ENCODE data around the gene IMMP2L. TPM values are rescaled to one million over a fixed set of nuclear protein-coding genes. Genes with fewer than 3 reads are reported as not detected.

Gene IMMP2L
- total RNA-seq, 1 donor from 2014 or later = 31.9 TPM

DNA sequence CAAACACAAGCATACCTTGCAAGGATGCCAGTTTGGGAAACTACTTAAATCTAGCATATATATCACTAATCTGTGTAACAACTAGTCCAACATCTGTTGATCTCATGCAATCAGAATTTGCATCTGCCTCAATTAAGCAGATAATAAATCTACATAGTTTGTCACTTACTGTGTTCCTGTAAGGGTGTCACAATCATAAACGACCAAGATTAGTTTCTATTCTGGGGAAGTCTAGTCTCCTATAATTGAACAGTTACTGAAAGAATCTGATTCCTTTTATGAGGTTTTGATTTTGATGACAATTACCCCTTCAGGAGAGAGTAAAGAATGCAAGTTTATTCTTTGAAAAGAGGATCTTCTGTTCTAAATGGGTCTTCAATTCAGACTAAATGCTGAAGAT is 556.8 kb downstream of the IMMP2L start:
- H3K9me3 Mint-ChIP-seq = no peaks in the 10 kb centered on the region
- H3K27me3 Mint-ChIP-seq = no peaks in the 10 kb centered on the region
- ChIA-PET POLR2A (no interaction called here), CTCF (no interaction called here)
- no peak for TF ChIP-seq CTCF (IDR thresholded peaks at IDR 0.05)
- no peak for DNase-seq
- H3K4me3 Mint-ChIP-seq = no peak overlapping the region
- H3K36me3 Mint-ChIP-seq (ENCODE audit: low read depth) = no peaks in the 10 kb centered on the region
- no peak for ATAC-seq (ENCODE audit: low read depth)
- intact Hi-C loops (cut with micrococcal nuclease) = no loop called here
- no peak overlapping the region for H3K27ac Mint-ChIP-seq
- no peaks in the 10 kb centered on the region for H3K4me1 Mint-ChIP-seq

- ChIA-PET CTCF (no interaction called here), POLR2A (no interaction called here)
- H3K9me3 Mint-ChIP-seq = no peaks in the 10 kb centered on the region
- no peak overlapping the region for H3K4me3 Mint-ChIP-seq
- DNase-seq (no peak), ATAC-seq (ENCODE audit: low read depth) (no peak)
- H3K4me1 Mint-ChIP-seq = no peaks in the 10 kb centered on the region
- no peak for TF ChIP-seq CTCF (IDR thresholded peaks at IDR 0.05)
- intact Hi-C loops (cut with micrococcal nuclease) = no loop called here
- no peaks in the 10 kb centered on the region for H3K27me3 Mint-ChIP-seq
- H3K36me3 Mint-ChIP-seq (ENCODE audit: low read depth) = no peaks in the 10 kb centered on the region
- H3K27ac Mint-ChIP-seq = no peak overlapping the region
Observed at GRCh38 chr7:111004310-111004901, 557.9 kb downstream of the IMMP2L start.

- intact Hi-C loops (cut with micrococcal nuclease) = no loop called here
- no peak for DNase-seq
- CTCF ChIA-PET = no interaction called here
- Mint-ChIP-seq H3K4me1 (no peaks in the 10 kb centered on the region), H3K27me3 (no peaks in the 10 kb centered on the region), H3K4me3 (no peak overlapping the region), H3K27ac (no peak overlapping the region), H3K36me3 (ENCODE audit: low read depth) (no peaks in the 10 kb centered on the region), H3K9me3 (no peaks in the 10 kb centered on the region)
- TF ChIP-seq CTCF (IDR thresholded peaks at IDR 0.05) = no peak
- ATAC-seq (ENCODE audit: low read depth) = no peak
- POLR2A ChIA-PET = no interaction called here
Observed at GRCh38 chr7:111003883-111004282, 558.4 kb downstream of the IMMP2L start.

DNA sequence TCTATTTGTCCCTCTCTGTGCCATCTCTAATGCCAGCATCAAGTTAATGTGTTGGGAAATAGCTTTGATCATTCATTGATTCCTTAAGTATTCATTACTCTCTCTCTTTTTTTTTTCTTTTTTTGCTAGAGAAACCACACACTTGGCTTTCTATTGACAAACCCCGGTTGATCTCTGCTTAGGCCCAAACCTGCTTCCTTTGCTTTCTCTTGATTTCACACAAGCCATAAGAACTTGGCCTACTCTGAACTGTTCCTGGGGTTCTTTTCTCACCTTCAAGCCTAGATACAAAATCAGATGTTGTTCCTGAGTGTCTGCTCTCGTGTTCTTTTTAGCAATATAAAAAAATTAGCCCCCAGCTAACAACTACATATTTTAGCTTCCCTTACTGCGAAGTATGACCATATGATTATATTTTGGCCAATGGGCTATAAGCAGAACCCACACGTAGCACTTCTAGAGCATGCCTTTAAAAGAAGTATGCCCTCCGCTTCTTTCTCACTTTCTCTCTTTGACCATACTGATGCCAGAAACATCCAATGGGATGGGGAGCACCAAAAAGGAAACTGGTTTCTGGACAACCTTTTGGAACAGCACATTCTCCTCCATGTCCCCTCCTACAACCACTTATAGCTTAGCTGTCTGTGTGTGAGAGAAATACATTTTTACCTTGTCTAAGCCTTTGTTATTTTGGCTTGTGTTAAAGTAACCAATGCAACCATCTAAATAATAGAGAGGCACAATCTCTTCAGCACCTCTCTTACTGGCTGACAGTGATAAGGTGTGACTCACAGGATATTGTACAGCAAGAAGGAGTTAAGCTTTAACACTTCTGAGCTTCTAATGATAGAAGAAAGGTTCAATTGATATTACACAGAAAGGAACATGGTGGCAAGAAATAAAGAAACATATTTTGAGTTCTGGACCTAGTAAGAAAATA is 568.0 kb downstream of the IMMP2L start:
- CTCF ChIA-PET = no interaction called here
- intact Hi-C loops (cut with micrococcal nuclease) = no loop called here
- ATAC-seq (ENCODE audit: low read depth) (no peak), DNase-seq (no peak)
- Mint-ChIP-seq H3K4me1 (no peaks in the 10 kb centered on the region), H3K9me3 (no peaks in the 10 kb centered on the region), H3K27me3 (no peaks in the 10 kb centered on the region), H3K4me3 (no peak overlapping the region), H3K36me3 (ENCODE audit: low read depth) (no peaks in the 10 kb centered on the region), H3K27ac (no peak overlapping the region)
- no peak for TF ChIP-seq CTCF (IDR thresholded peaks at IDR 0.05)
- POLR2A ChIA-PET = no interaction called here

DNA sequence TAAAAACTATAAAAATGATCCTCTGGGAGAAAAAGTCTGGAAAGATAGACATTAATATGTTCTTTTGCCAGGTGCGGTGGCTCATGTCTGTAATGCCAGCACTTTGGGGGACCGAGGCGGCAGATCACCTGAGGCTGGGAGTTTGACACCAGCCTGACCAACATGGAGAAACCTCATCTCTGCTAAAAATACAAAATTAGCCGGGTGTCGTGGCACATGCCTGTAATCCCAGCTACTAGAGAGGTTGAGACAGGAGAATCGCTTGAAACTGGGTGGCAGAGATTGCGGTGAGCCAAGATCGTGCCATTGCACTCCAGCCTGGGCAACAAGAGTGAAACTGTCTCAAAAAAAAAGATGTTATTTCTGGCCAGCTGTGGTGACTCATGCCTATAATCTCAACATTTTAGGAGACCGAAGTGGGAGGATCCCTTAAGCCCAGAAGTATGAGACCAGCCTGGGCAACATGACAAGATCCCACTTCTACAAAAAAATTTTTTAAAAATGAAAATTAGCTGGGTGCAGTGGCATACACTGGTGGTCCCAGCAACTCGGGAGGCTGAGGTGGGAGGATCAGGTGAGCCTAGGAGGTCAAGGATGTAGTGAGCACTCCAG is 573.3 kb downstream of the IMMP2L start:
- no peaks in the 10 kb centered on the region for H3K36me3 Mint-ChIP-seq (ENCODE audit: low read depth)
- no peaks in the 10 kb centered on the region for H3K4me1 Mint-ChIP-seq
- ChIA-PET POLR2A (no interaction called here), CTCF (interaction anchor here (0.7 kb wide), 1 partner anchor 8 kb away, joined by 3 read pairs; no protein-coding TSS in a partner anchor)
- ATAC-seq (ENCODE audit: low read depth) (no peak), DNase-seq (no peak)
- H3K9me3 Mint-ChIP-seq = no peaks in the 10 kb centered on the region
- no peak for TF ChIP-seq CTCF (IDR thresholded peaks at IDR 0.05)
- no peaks in the 10 kb centered on the region for H3K27me3 Mint-ChIP-seq
- H3K27ac Mint-ChIP-seq = no peak overlapping the region
- no peak overlapping the region for H3K4me3 Mint-ChIP-seq
- intact Hi-C loops (cut with micrococcal nuclease) = no loop called here
